Natural killer cell treated with Interleukin-12 subunit alpha and Interleukin-12 subunit beta and Interleukin-15 and Interleukin-18, amount 100 ng/mL, for 72 hours (primary cell): ENCODE results near the gene MAP4K2. TPM values are rescaled to one million over a fixed set of nuclear protein-coding genes. Genes with fewer than 3 reads are reported as not detected.
A peak's percentile ranks its signal among the peaks of the same experiment; 100 is the strongest.
"Not testable (repeated sequence)": the region's sequence is repeated elsewhere in the genome, so short reads cannot be mapped to it uniquely, and the experiment has no call there.

Source experiments
- ATAC-seq, 2 donors: fragments of 150-1000 bp; cut with Tn5 transposase in 1 of 2; sonication (Bioruptor Pico), chemical (Tn5 transposase) in 1 of 2; 2 replicates each; pipeline ENCODE4 v1.10.0; 2021
- DNase-seq: peaks from one replicate; pipeline ENCODE4 v3.0.0; 2022; ENCODE audit warnings: low spot score
- H3K27ac Mint-ChIP-seq, 2 donors: 1 replicate in 1 of 2; 2 replicates in 1 of 2; pipeline ENCODE4 v1.8.0; 2022; ENCODE audit warnings: mixed read lengths in 2 of 2, mild to moderate bottlenecking in 1 of 2, moderate library complexity in 1 of 2
- H3K27me3 Mint-ChIP-seq, 2 donors: 1 replicate in 1 of 2; 2 replicates in 1 of 2; pipeline ENCODE4 v1.8.0; 2022; ENCODE audit warnings: mixed read lengths in 2 of 2
- H3K36me3 Mint-ChIP-seq: one replicate; pipeline ENCODE4 v1.8.0; 2022; ENCODE audit warnings: mixed read lengths
- H3K4me1 Mint-ChIP-seq, 2 donors: 1 replicate in 1 of 2; 2 replicates in 1 of 2; pipeline ENCODE4 v1.8.0; 2022; ENCODE audit warnings: low read depth in 2 of 2, mixed read lengths in 2 of 2, mild to moderate bottlenecking in 1 of 2
- H3K4me3 Mint-ChIP-seq: one replicate; pipeline ENCODE4 v1.8.0; 2022; ENCODE audit warnings: mixed read lengths
- H3K9me3 Mint-ChIP-seq: 2 replicates; pipeline ENCODE4 v1.8.0; 2022; ENCODE audit warnings: mixed read lengths
- total RNA-seq, 2 donors: library from RNA; stranded (reverse); gene quantifications; one replicate each; pipeline ENCODE4 v1.2.3, GENCODE V29; 2022

The MAP4K2 gene
- total RNA-seq, 2 donors from 2014 or later, result 17.6 to 47.1 TPM

- Mint-ChIP-seq H3K4me3 (no peak overlapping the region), H3K27ac (no peak overlapping the region), H3K4me1 (peaks cover 5 to 7% of the 10 kb centered on the region in 2 donors), H3K27me3 (no peaks in the 10 kb centered on the region), H3K36me3 (no peaks in the 10 kb centered on the region), H3K9me3 (no peaks in the 10 kb centered on the region)
- ATAC-seq (no peak), DNase-seq (no peak)
Observed at GRCh38 chr11:64833509-64833908, 30.5 kb upstream of the MAP4K2 start.

- ATAC-seq (no peak), DNase-seq (no peak)
- Mint-ChIP-seq H3K36me3 (no peaks in the 10 kb centered on the region), H3K27ac (no peak overlapping the region), H3K9me3 (no peaks in the 10 kb centered on the region), H3K4me1 (peaks cover 5 to 7% of the 10 kb centered on the region in 2 donors), H3K27me3 (no peaks in the 10 kb centered on the region), H3K4me3 (no peak overlapping the region)
Observed at GRCh38 chr11:64833198-64833502, 30.1 kb upstream of the MAP4K2 start.

GRCh38 chr11:64832467-64833197 lies 29.6 kb upstream of the MAP4K2 start:
- Mint-ChIP-seq H3K4me1 (peaks cover 5 to 7% of the 10 kb centered on the region in 2 donors), H3K9me3 (no peaks in the 10 kb centered on the region), H3K36me3 (no peaks in the 10 kb centered on the region), H3K27me3 (no peaks in the 10 kb centered on the region), H3K27ac (no peak overlapping the region), H3K4me3 (no peak overlapping the region)
- ATAC-seq (no peak), DNase-seq (no peak)

GRCh38 chr11:64831411-64831891 lies 28.4 kb upstream of the MAP4K2 start:
- H3K4me3 Mint-ChIP-seq, result no peak overlapping the region
- no peaks in the 10 kb centered on the region for H3K36me3 Mint-ChIP-seq
- H3K4me1 Mint-ChIP-seq, result no peaks in the 10 kb centered on the region
- no peak for DNase-seq
- H3K27me3 Mint-ChIP-seq, result no peaks in the 10 kb centered on the region
- ATAC-seq, result no peak
- no peak overlapping the region for H3K27ac Mint-ChIP-seq
- no peaks in the 10 kb centered on the region for H3K9me3 Mint-ChIP-seq

GRCh38 chr11:64829536-64830251 lies 26.7 kb upstream of the MAP4K2 start:
- Mint-ChIP-seq H3K36me3 (no peaks in the 10 kb centered on the region), H3K27me3 (no peaks in the 10 kb centered on the region), H3K4me1 (no peaks in the 10 kb centered on the region), H3K4me3 (no peak overlapping the region), H3K27ac (no peak overlapping the region), H3K9me3 (no peaks in the 10 kb centered on the region)
- no peak for ATAC-seq
- no peak for DNase-seq

- Mint-ChIP-seq H3K27ac (no peak overlapping the region), H3K4me3 (no peak overlapping the region), H3K27me3 (no peaks in the 10 kb centered on the region), H3K4me1 (no peaks in the 10 kb centered on the region), H3K36me3 (no peaks in the 10 kb centered on the region), H3K9me3 (no peaks in the 10 kb centered on the region)
- DNase-seq, result no peak
- ATAC-seq, result no peak
Observed at GRCh38 chr11:64827451-64827839, 24.4 kb upstream of the MAP4K2 start.

- Mint-ChIP-seq H3K27ac (no peak overlapping the region), H3K4me3 (no peak overlapping the region), H3K4me1 (no peaks in the 10 kb centered on the region), H3K9me3 (no peaks in the 10 kb centered on the region), H3K36me3 (no peaks in the 10 kb centered on the region), H3K27me3 (no peaks in the 10 kb centered on the region)
- no peak for DNase-seq
- ATAC-seq, result no peak
Observed at GRCh38 chr11:64826578-64827450, 23.8 kb upstream of the MAP4K2 start.

- ATAC-seq (no peak), DNase-seq (no peak)
- H3K9me3 Mint-ChIP-seq, result no peaks in the 10 kb centered on the region
- peaks cover 0 to under 1% of the 10 kb centered on the region in 2 donors for H3K4me1 Mint-ChIP-seq
- H3K36me3 Mint-ChIP-seq, result no peaks in the 10 kb centered on the region
- H3K27ac Mint-ChIP-seq, result no peak overlapping the region
- H3K4me3 Mint-ChIP-seq, result no peak overlapping the region
- H3K27me3 Mint-ChIP-seq, result no peaks in the 10 kb centered on the region
Observed at GRCh38 chr11:64826062-64826461, 23.0 kb upstream of the MAP4K2 start.

GRCh38 chr11:64823568-64824119 lies 20.6 kb upstream of the MAP4K2 start:
- peaks cover 0 to 3% of the 10 kb centered on the region in 2 donors for H3K4me1 Mint-ChIP-seq
- peak overlapping the region in 1 of 2 donors; percentile 20 for H3K27ac Mint-ChIP-seq

GRCh38 chr11:64817476-64817875 lies 14.5 kb upstream of the MAP4K2 start:
- Mint-ChIP-seq H3K4me3 (no peak overlapping the region), H3K4me1 (peaks cover 0 to 3% of the 10 kb centered on the region in 2 donors), H3K27ac (peak overlapping the region in 1 of 2 donors; percentile 43), H3K9me3 (no peaks in the 10 kb centered on the region), H3K27me3 (no peaks in the 10 kb centered on the region), H3K36me3 (no peaks in the 10 kb centered on the region)
- no peak for ATAC-seq
- DNase-seq, result no peak

More at GRCh38 chr11:64823568-64824119, 20.6 kb upstream of the MAP4K2 start:
- no peak for ATAC-seq
- Mint-ChIP-seq H3K36me3 (no peaks in the 10 kb centered on the region), H3K9me3 (no peaks in the 10 kb centered on the region), H3K4me3 (no peak overlapping the region), H3K27me3 (no peaks in the 10 kb centered on the region)
- no peak for DNase-seq

- H3K9me3 Mint-ChIP-seq, H3K4me1 Mint-ChIP-seq, ATAC-seq, H3K27ac Mint-ChIP-seq, H3K4me3 Mint-ChIP-seq, H3K36me3 Mint-ChIP-seq, DNase-seq, H3K27me3 Mint-ChIP-seq: not testable (repeated sequence)
Observed at GRCh38 chr11:64815433-64815832, 12.4 kb upstream of the MAP4K2 start.

- DNase-seq (no peak), ATAC-seq (no peak)
- no peak overlapping the region for H3K4me3 Mint-ChIP-seq
- H3K27me3 Mint-ChIP-seq, result no peaks in the 10 kb centered on the region
- H3K4me1 Mint-ChIP-seq, result peaks cover 7 to 8% of the 10 kb centered on the region in 2 donors
- H3K36me3 Mint-ChIP-seq, result no peaks in the 10 kb centered on the region
- no peak overlapping the region for H3K27ac Mint-ChIP-seq
- no peaks in the 10 kb centered on the region for H3K9me3 Mint-ChIP-seq
Observed at GRCh38 chr11:64814712-64815187, 11.7 kb upstream of the MAP4K2 start.

- H3K4me1 Mint-ChIP-seq, result peaks cover 14 to 15% of the 10 kb centered on the region in 2 donors
- H3K9me3 Mint-ChIP-seq, result no peaks in the 10 kb centered on the region
- no peak overlapping the region for H3K27ac Mint-ChIP-seq
- DNase-seq (no peak), ATAC-seq (no peak)
- no peaks in the 10 kb centered on the region for H3K27me3 Mint-ChIP-seq
- no peak overlapping the region for H3K4me3 Mint-ChIP-seq
- H3K36me3 Mint-ChIP-seq, result no peaks in the 10 kb centered on the region
Observed at GRCh38 chr11:64813826-64814225, 10.8 kb upstream of the MAP4K2 start.
